Left lung (tissue), 14 donors: Measurements from ENCODE around the gene MN1. TPM values are rescaled to one million over a fixed set of nuclear protein-coding genes. Genes with fewer than 3 reads are reported as not detected.

Experiments
- ATAC-seq: fragments of 200-7000 bp; cut with Tn5 transposase; one replicate; pipeline ENCODE4 v1.9.1; 2020; ENCODE audit warnings: moderate library complexity
- DNase-seq, 4 donors: peaks; one replicate each; pipeline ENCODE4 v3.0.0-alpha.2; 2013 to 2020
- H3K27ac ChIP-seq, 2 donors: fragments of 200-600 bp; sonication (generic) in 1 of 2; one replicate each; pipeline versions ENCODE4 v1.5.0 to v1.8.0; 2020 to 2021
- H3K27me3 ChIP-seq, 2 donors: fragments of 200-600 bp; sonication (generic) in 1 of 2; one replicate each; pipeline versions ENCODE4 v1.5.0 to v1.8.0; 2020 to 2021
- H3K36me3 ChIP-seq, 2 donors: fragments of 200-600 bp; sonication (generic) in 1 of 2; one replicate each; pipeline versions ENCODE4 v1.5.0 to v1.8.0; 2020 to 2021
- H3K4me1 ChIP-seq, 2 donors: fragments of 200-600 bp; one replicate each; pipeline ENCODE4 v1.8.0; 2021
- H3K4me3 ChIP-seq, 2 donors: fragments of 200-600 bp; sonication (generic) in 1 of 2; one replicate each; pipeline versions ENCODE4 v1.5.0 to v1.8.0; 2020 to 2021; ENCODE audit warnings: mild to moderate bottlenecking in 1 of 2
- H3K9me3 ChIP-seq, 2 donors: fragments of 200-600 bp; sonication (generic) in 1 of 2; one replicate each; pipeline versions ENCODE4 v1.5.0 to v1.8.0; 2020 to 2021
- CTCF ChIP-seq, 2 donors: fragments of 200-600 bp; sonication (generic) in 1 of 2; IDR thresholded peaks; one replicate each; pipeline versions ENCODE4 v1.5.0 to v1.8.0; 2021; ENCODE audit warnings: antibody characterized with exemption in 2 of 2
- intact Hi-C, 2 donors: fragments of 100-400 bp; cut with DNase I; formaldehyde crosslinking; loops; one replicate each; pipeline versions ENCODE4 v1.11.2 to v1.14.2; 2022
- long read RNA-seq, 12 donors: library from polyadenylated mRNA in 2 of 12; unstranded in 2 of 12; transcript quantifications; one replicate each; pipeline ENCODE4 v2.0.0 and lab custom pipeline, GENCODE V29; 2019 to 2026
- polyA plus RNA-seq, 6 donors: library from polyadenylated mRNA; unstranded; fragments of 120-200 nt; gene quantifications; one replicate each; pipeline ENCODE4 v1.2.1, GENCODE V29; 2013; ENCODE audit not compliant: insufficient read length in 6 of 6
- total RNA-seq, 2 donors: library from RNA; stranded (reverse); fragmentation: NEBNext Ultra II Directional; extraction: Animal tissue kit (Norgen Biotek cat#: 25700); gene quantifications; one replicate each; pipeline ENCODE4 v1.2.1, GENCODE V29; 2021
- donor health status: DM: no; HTN: yes; CAD: no.
- donor health status: DM: no; HTN: no; CAD: no.

The MN1 gene
- total RNA-seq, result 1 to 10 TPM; 5.1 to 7.4 TPM
- 1 to 10 TPM; 1.9 to 3.6 (median 2.8) TPM for polyA plus RNA-seq
- long read RNA-seq, donor 1, full-length matches to known transcripts, result 1 of 1 reads
- long read RNA-seq, donor 1, partial matches to known transcripts, result 0 of 1 reads
- long read RNA-seq, donor 1, other reads (novel, unspliced or antisense), result 0 of 1 reads
- long read RNA-seq, donor 2, full-length matches to known transcripts, result 1 of 1 reads
- long read RNA-seq, donor 2, partial matches to known transcripts, result 0 of 1 reads
- long read RNA-seq, donor 2, other reads (novel, unspliced or antisense), result 0 of 1 reads
- long read RNA-seq, donor 3, result 0 reads
- long read RNA-seq, donor 4, result 0 reads
- long read RNA-seq, donor 5, result 0 reads
- long read RNA-seq, donor 6, full-length matches to known transcripts, result 1 of 1 reads
- long read RNA-seq, donor 6, partial matches to known transcripts, result 0 of 1 reads
- long read RNA-seq, donor 6, other reads (novel, unspliced or antisense), result 0 of 1 reads
- long read RNA-seq, donor 7, result 0 reads
- long read RNA-seq, donor 8, result 0 reads
- long read RNA-seq, donor 9, result 0 reads
- long read RNA-seq, donor 10, result 0 reads
- long read RNA-seq, donor 11, full-length matches to known transcripts, result 7 of 7 reads
- long read RNA-seq, donor 11, partial matches to known transcripts, result 0 of 7 reads
- long read RNA-seq, donor 11, other reads (novel, unspliced or antisense), result 0 of 7 reads
- long read RNA-seq, donor 12, result 0 reads

DNA sequence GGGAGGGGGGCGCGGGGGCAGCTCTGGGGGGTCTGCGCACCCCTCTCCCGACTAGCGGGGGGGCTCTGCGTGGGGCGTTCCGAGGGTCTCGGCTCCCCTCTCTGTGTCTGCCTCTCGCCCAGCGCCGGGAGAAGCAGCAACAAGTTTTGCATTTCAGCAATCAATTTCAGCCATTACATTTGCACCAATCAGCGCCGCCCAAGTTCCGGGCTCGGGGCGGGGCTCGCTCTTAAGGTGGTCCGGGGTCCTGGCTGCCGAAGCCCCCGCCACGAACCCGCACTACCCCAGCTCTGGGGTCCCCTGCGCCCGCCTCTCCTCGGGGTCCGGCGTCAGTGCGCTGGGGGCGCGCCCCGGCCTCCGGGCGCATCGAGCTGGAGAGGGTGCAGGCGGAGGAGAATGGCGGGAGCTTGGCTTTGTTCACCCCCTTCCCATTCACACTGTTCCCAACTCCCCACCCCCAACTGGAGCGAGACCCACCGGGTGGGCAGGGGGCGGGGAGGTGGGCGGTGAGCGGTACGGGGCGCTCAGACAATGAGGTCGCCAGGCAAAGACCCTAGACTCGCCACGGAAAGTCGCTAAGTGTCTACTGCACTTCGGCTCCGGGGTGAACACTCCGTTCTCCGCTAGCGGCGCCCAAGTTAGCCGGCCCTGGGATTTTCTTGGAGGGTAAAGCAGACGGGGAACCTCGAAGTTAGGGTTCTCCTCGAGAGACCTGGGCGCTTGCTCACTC, at the start of gene MN1:
Gene MN1 (minus strand): TSS at position 141 of the 730 bp plus-strand sequence. CDS start 1,213 bp downstream, outside the sequence.
- TF ChIP-seq CTCF (IDR thresholded peaks at IDR 0.05), result no peak
- intact Hi-C loops, result loop anchor here in 1 of 2 donors (10.0 kb wide), 1 partner anchor 397 kb away; no protein-coding TSS in a partner anchor
- peak in 2 of 4 donors; percentile 51 to 54 for DNase-seq

GRCh38 chr22:27850000-27850521, 48.5 kb upstream of the MN1 start:
- DNase-seq, result peak in 2 of 4 donors; percentile 45 to 47
- Histone ChIP-seq H3K36me3 (peaks cover 0 to 71% of the 10 kb centered on the region in 2 donors), H3K9me3 (no peaks in the 10 kb centered on the region), H3K27me3 (no peaks in the 10 kb centered on the region), H3K4me1 (peaks cover 13 to 20% of the 10 kb centered on the region in 2 donors), H3K27ac (no peak overlapping the region), H3K4me3 (no peak overlapping the region)
- intact Hi-C loops, result no loop called here
- TF ChIP-seq CTCF (IDR thresholded peaks at IDR 0.05), result no peak
- peak; percentile 56 for ATAC-seq

More for the DNA sequence above, at the start of gene MN1:
- Histone ChIP-seq H3K9me3 (no peaks in the 10 kb centered on the region), H3K36me3 (peaks cover 0 to 8% of the 10 kb centered on the region in 2 donors), H3K27me3 (peaks cover 22 to 84% of the 10 kb centered on the region in 2 donors), H3K4me1 (peaks cover 8 to 41% of the 10 kb centered on the region in 2 donors), H3K4me3 (peak within 1 kb of the TSS; percentile 65 to 69), H3K27ac (peak within 1 kb of the TSS; percentile 80 to 81)
- ATAC-seq, result peak; percentile 64

DNA sequence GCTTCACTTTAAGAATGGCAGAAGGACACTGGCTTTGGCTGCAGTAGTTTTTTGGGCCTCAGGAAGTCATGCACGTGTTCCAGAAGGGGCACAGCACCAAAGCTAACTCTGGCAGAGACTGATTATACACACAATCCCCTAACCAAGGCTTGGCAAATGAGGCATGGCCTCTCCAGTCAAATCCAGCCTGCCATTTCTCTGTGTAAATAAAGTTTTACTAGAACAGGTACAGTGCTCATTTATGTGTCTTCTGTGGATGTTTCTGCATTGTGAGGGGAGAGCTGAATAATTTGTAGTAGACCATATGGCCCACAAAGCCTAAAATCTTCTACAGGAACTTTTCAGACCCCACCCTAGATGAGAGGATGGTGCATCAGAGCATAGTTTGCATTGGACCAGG, 46.4 kb upstream of the MN1 start:
- TF ChIP-seq CTCF (IDR thresholded peaks at IDR 0.05), result no peak
- Histone ChIP-seq H3K4me1 (peaks cover 11 to 13% of the 10 kb centered on the region in 2 donors), H3K27ac (no peak overlapping the region), H3K9me3 (no peaks in the 10 kb centered on the region), H3K4me3 (no peak overlapping the region), H3K27me3 (no peaks in the 10 kb centered on the region), H3K36me3 (peaks cover 0 to 57% of the 10 kb centered on the region in 2 donors)
- intact Hi-C loops, result no loop called here
- ATAC-seq (no peak), DNase-seq (no peak)

DNA sequence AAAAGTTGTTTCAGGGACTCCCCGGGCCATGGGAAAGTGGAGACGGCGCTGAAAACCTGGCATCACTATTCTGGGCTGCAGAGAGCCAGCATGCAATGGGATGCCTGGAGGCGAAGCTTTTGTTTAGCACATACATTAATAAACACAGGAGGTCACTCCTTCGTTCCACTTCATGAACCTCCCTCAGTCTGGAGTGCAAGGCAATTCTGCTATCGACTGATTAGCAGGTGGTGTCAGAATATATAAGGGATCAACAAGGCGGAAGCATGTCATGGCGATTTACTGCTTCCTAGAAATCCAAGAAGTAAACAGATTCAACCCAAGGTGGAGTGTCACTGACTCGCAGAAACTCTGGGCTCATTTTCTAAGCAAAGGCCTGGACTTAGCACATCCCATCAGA, 45.4 kb upstream of the MN1 start:
- intact Hi-C loops, result no loop called here
- Histone ChIP-seq H3K4me1 (peaks cover 11 to 13% of the 10 kb centered on the region in 2 donors), H3K27me3 (no peaks in the 10 kb centered on the region), H3K36me3 (peaks cover 0 to 52% of the 10 kb centered on the region in 2 donors), H3K4me3 (no peak overlapping the region), H3K27ac (no peak overlapping the region), H3K9me3 (no peaks in the 10 kb centered on the region)
- DNase-seq (no peak), ATAC-seq (no peak)
- TF ChIP-seq CTCF (IDR thresholded peaks at IDR 0.05), result no peak
